GM19372 (cell line): ENCODE measurements around the gene DPF3.

Experiments used
- ATAC-seq: cut with Tn5 transposase; IDR thresholded peaks from one replicate; pipeline ENCODE4 v1.9.1; 2021; ENCODE audit warnings: mild to moderate bottlenecking, low read depth, moderate library complexity; ENCODE audit not compliant: unreplicated experiment

The DPF3 gene

GRCh38 chr14:72609205-72609916 is 284.5 kb downstream of the DPF3 start:
- no peak for ATAC-seq

- ATAC-seq = no peak
Measured at GRCh38 chr14:72608391-72609204, 285.3 kb downstream of the DPF3 start.

GRCh38 chr14:72607386-72608130 is 286.3 kb downstream of the DPF3 start:
- no peak for ATAC-seq

- no peak for ATAC-seq
Measured at GRCh38 chr14:72606879-72607278, 287.0 kb downstream of the DPF3 start.

- ATAC-seq = no peak
Measured at GRCh38 chr14:72605921-72606220, 288.0 kb downstream of the DPF3 start.

GRCh38 chr14:72605096-72605920 is 288.6 kb downstream of the DPF3 start:
- no peak for ATAC-seq

GRCh38 chr14:72604133-72604532 is 289.8 kb downstream of the DPF3 start:
- no peak for ATAC-seq

- no peak for ATAC-seq
Measured at GRCh38 chr14:72603639-72604038, 290.3 kb downstream of the DPF3 start.

GRCh38 chr14:72600551-72601330 is 293.2 kb downstream of the DPF3 start:
- no peak for ATAC-seq

GRCh38 chr14:72599579-72600470 is 294.1 kb downstream of the DPF3 start:
- ATAC-seq = no peak

GRCh38 chr14:72598306-72598705 is 295.6 kb downstream of the DPF3 start:
- ATAC-seq = no peak

GRCh38 chr14:72597252-72598233 is 296.4 kb downstream of the DPF3 start:
- ATAC-seq = no peak

GRCh38 chr14:72595152-72595862 is 298.6 kb downstream of the DPF3 start:
- ATAC-seq = no peak

GRCh38 chr14:72594099-72594901 is 299.6 kb downstream of the DPF3 start:
- ATAC-seq = no peak

GRCh38 chr14:72591391-72591790 is 302.5 kb downstream of the DPF3 start:
- no peak for ATAC-seq

GRCh38 chr14:72590577-72590976 is 303.3 kb downstream of the DPF3 start:
- ATAC-seq = no peak
